ENCODE data around the gene TLR1.
"Not testable (repeated sequence)": the region's sequence is repeated elsewhere in the genome, so short reads cannot be mapped to it uniquely, and the experiment has no call there.

The TLR1 gene

DNA sequence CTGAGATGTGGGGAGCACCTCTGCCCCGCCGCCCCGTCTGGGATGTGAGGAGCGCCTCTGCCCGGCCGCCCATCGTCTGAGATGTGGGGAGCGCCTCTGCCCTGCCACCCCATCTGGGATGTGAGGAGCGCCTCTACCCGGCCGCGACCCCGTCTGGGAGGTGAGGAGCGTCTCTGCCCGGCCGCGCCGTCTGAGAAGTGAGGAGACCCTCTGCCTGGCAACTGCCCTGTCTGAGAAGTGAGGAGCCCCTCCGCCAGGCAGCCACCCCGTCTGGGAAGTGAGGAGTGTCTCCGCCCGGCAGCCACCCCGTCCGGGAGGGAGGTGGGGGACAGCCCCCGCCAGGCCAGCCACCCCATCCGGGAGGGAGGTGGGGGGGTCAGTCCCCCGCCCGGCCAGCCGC lies 2.9 kb upstream of the TLR1 start:
- not testable (repeated sequence) for DNase-seq (ENCODE audit: low read depth)

DNA sequence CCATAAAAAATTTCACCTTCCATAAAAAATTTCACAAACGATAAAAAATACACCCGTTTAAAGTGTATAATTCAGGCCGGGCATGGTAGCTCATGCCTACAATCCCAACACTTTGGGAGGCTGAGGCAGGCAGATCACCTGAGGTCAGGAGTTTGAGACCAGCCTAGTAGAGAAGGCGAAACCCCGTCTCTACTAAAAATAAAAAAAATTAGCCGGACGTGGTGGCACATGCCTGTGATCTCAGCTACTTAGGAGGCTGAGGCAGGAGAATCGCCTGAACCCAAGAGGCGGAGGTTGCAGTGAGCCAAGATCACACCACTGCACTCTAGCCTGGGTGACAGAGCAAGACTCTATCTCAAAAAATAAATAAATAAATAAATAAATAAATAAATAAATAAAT lies 1.7 kb upstream of the TLR1 start:
- not testable (repeated sequence) for DNase-seq (ENCODE audit: low read depth)

DNA sequence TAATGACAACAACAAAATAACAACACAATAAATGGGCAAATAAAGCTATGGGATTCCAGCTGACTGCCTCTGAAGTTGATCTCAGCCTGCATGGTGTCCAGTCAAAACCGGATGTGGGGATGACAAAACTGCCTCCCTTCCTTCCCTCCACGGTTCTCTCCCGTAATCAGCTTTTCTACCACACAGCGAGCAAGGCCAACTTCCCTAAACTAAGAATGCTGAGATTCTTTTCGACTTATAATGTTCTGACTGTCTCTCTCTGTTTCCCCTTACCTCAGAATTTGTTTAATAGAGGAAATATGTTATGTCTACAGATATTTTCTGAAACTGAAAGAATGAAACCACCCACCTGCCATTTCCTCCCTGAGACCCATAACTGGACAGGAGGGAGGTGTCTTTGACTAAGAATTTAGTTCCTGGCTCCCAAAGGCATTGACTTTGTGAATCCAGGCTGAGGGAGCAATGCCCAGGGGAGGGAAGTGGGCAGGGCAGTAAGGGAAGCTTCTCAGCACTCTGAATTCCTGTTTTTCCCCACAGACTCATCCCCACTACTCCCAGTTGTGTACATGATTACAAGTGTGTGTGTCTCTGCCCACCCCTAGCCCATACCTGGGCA lies 1.0 kb upstream of the TLR1 start:
- peak; percentile 43 for DNase-seq (ENCODE audit: low read depth)

DNA sequence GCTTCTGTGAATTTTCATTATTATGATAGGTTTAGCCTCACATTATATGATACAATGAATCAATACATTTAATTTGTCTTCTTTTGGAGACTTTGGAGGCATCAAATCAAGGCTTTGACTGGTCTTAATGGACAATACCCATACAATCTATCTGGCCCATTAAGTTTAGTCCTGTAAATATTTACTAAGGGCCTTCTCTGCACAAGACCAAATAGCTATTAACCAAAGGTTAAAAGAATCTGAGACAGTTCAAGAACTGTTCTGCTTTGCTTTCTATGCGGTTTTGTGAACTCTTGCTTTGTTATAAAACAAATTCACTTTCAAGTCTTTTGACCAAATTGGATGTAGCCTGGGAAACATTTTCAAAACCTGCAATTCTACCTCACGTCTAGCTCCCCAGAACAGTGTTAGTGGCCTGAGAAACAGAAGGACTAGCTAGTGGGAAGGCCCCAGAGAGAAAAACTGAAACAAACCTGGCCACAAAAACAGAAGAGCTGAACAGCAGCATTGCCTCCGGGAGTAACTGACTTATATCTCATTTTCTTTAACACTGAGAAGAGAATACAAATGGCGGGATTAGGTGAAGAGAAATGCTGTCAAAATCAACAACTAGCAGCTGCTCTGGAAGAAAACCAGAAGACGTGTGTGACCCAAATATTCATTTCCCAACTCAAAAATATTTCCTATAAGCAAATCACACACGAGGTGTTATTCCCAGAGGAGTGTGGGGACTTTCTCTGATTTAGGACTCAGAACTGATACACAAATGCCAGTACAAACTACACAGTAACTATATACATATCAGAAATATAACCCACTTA lies 548 bp downstream of the TLR1 start:
- peak; percentile 25 for DNase-seq (ENCODE audit: low read depth)

DNA sequence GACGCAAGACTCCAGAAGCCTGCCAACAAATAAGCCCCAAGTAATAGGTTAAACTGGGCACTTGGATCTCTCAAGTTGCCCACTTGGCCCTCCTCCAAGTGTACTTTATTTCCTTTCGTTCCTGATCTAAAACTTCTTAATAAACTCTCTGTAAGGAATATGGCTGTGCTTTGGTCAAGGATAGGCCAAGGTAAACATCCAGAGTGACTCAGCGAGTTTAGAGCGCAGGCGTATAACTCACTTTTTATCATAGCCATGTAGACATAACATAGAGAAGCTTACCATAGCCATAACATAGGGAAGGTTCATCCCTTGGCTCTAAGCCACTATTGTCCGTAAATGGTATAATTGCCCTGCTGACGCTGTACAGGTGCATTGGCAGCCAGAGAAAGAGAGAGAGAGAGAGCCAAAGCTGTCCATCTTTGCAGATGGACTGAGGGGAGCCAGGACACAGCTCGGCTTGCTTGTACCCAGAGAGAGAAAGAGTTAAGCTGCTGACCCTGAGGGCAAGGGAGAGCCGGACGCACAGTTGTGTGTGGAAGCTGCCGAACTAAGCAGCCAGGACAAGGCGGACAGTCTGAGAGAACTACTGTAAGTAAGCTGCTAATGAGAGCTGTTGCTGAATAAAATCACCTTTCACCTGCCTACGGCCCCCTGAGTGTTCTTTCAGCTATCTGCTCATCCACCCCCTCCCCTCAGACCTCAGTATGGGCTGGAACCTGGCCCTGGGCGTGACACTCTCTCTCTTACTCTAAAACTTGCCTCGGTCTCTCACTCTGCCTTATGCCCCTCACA lies 1.8 kb downstream of the TLR1 start:
- no peak for DNase-seq (ENCODE audit: low read depth)

DNA sequence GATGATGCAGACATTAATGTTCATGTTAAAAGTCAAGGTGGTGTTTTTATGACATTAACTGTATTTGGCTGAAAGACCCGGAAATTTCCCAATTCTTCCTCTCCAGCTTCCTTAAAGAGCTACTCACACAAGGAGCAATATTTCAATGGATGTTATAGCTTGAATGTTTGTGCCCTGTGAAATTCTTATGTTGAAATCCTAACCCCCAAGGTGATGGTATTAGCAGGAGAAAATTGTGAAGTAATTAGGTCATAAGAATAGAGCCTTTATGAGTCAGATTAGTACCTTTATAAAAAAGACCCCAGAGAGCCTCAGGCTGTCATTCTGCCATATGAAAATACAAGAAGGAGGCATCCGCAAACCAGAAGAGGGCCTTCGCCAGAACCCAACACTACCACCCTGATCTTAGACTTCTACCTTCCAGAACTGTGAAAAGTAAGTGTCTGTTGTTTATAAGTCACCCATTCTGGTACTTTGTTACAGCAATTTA lies 3.6 kb downstream of the TLR1 start:
- DNase-seq (ENCODE audit: low read depth): peak; percentile 11

DNA sequence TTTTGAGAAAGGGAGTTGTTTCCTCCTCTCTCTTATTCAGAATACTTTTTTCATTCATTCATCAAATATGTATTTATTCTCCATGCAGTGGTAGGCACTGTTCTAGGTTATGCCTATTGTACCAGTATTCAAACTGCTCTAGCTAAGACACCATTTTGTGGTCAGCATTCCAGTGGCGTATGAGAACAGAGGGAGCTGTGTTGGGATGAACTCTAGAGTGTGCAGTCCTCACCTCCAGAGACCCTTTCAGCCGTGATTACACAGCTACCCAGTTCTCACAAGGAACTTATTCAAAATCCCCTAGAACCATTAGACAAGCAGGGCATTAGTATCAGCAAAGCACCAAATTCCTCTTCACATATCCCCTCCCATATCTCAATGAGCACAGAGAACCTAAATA lies 4.2 kb downstream of the TLR1 start:
- DNase-seq (ENCODE audit: low read depth): no peak

DNA sequence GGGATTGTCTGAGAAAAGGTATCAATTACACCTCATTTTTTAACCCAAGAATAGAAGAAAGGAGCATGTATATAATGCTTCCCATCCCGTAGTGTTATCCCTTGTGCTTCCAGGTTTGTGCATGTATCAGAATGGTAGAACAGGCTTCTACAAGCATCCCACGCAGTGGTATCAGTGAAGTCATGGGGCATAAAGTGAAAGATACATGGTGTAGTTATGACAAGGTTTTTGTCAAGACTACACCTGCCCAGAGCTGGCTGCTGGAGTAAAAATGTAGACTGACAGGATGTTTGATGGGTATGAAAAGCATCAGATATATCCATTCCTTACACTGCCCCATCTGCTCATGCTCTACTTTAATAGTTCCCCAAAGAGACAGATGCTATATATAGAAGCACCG lies 9.5 kb downstream of the TLR1 start:
- DNase-seq (ENCODE audit: low read depth): no peak

DNA sequence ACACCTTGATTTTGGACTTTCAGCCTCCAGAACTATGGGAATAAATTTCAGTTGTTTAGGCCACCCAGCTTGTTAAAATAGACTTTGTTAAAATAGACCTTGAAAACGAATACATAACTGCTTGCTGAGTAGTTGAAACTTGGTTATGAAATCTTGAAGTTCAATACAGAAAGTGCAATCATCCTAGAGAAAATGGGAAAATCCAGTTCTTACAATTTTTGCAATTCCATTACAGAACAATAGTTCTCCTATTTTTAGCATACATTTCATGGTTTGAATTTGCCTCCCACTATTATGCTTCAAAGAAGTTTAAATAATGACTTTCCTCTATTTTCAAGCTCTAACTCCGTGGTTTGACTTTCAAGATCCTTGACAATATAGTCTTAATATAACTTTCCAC lies 10.5 kb downstream of the TLR1 start:
- DNase-seq (ENCODE audit: low read depth): no peak

DNA sequence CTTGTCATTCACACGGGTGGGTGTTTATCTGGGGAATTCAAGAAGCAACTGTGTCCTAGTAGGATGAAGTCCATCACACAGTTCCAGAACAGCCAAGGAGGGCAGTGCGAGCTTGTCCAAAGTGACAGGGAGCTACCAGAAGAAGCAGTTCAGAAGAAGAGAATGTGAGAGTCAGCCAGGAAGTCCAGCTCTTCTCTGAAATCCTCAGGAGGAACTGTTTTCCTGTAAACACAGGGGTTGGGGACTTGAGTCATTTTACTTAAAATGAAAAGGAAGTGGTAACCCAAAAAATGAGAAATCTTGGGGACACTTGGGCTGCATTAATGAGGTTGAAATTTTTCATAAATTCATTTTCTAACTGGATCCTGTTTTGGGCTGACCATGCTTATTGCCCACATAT lies 13.6 kb downstream of the TLR1 start:
- no peak for DNase-seq (ENCODE audit: low read depth)

DNA sequence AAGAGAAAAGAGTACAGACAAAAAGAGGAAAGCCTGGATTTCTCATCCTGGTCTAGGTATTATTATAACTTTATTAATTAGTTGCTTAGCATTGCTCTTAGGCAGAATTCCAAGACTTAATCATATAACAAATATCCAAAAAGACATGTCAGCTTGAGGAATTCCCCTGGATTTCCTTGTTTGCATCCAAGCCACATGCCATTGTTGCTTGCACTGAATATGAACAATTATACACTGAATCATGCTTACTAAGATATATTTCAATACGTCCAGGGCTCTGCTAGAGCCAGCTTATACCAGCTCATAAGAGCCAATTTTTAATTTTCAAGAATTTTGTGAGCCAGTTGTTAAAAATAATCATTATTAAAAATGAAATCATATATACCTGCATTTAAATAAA lies 16.3 kb downstream of the TLR1 start:
- DNase-seq (ENCODE audit: low read depth): peak; percentile 19

DNA sequence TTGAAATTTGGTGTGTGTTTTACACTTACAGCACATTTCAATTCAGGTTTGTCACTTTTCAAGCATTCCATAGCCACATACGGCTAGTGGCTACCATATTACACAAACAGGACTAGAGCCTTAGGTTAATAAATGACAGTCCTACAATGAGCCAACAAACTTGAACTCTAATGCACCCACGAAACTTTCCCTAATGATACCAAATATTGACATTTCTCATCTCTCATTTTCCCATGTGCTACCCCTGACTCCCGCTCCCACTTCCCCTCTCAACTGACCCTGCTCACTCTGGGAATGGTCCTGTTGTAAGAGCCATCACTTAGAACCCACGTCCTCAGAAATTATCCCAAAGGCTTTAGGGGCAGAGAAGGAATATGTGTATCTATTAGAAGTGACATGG lies 16.9 kb downstream of the TLR1 start:
- no peak for DNase-seq (ENCODE audit: low read depth)

DNA sequence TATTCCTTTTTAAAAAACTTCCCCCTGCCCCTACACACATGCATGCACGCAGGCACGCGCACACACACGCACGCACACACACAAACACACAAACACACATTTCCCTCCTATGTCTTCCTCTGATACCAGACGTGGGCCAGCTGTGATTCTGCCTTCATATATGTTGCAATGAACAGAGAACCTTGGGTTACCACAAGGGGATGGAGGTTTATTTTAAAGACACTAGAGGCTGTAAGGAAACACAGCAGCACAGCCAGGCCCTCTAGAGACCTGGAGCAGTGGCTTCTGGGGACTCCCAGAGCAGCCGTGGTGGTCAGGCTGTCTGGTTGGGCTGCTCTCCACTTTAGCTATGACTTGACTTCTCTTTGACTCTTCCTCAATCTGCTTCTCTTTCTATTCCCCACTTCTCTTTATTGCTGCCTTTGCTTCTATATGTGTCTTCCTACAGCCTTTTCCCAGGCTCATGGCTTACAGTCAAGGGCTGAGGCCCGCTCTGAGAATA lies 18.6 kb downstream of the TLR1 start:
- DNase-seq (ENCODE audit: low read depth): no peak

DNA sequence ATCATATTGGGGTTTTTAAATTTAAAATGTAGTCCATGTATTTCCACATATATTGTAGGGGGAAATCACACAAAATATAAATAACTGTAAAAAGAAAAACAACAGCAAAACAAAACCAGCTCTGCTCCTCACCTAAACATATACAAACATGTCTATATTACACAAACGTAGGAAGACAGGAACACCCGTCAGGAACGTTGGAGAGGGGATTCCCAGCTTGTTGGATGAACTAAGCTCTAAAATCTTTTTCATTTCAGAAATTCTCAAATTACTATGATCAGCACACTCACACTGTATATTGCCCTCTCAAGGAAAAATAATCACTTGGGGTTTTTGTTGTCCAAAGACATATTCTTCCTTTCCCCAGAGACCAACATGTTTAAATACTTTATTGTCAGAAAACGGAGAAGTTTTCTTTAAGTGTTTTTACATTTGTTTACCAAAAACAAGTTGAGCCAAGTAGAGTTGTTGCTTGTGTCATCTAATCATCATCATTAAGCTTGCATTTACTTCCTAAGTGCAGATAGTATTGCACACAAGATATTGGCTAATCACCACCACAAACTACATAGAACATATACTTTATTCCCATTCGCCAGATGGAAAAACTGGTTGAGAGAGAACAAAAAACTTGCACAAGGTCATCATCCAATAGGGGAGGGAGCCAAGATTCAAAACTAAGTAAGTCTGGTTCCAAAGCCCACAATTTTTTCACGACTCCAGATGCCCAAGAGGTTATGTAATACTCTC lies 19.4 kb downstream of the TLR1 start:
- DNase-seq (ENCODE audit: low read depth): no peak

DNA sequence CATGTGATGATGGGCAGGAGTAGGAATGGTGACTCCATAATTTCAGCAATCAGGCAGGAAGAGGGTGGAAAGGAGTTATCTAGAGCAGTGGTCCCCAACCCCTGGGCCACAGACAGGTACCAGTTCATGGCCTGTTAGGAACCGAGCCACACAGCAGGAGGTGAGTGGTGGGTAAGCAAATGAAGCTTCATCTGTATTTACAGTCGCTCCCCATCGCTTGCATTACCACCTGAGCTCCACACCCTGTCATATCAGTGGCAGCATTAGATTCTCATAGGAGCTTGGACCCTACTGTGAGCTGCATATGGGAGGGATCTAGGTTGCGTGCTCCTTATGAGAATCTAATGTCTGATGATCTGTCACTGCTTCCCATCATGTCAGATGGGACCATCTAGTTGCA lies 20.4 kb downstream of the TLR1 start:
- no peak for DNase-seq (ENCODE audit: low read depth)

DNA sequence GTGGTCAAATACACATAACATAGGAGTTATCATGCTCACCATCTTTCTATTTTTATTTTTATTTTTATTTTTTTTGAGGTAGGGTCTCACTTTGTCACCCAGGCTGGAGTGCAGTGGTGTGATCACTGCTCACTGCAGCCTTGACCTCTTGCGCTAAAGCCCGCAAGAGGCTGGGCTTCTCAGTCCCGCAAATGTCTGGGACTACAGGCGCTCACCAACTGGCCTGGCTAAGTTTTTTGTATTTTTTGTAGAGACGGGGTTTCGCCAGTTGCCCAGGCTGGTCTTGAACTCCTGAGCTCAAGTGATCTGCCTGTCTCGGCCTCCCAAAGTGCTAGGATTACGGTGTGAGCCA lies 21.5 kb downstream of the TLR1 start:
- no peak for DNase-seq (ENCODE audit: low read depth)

DNA sequence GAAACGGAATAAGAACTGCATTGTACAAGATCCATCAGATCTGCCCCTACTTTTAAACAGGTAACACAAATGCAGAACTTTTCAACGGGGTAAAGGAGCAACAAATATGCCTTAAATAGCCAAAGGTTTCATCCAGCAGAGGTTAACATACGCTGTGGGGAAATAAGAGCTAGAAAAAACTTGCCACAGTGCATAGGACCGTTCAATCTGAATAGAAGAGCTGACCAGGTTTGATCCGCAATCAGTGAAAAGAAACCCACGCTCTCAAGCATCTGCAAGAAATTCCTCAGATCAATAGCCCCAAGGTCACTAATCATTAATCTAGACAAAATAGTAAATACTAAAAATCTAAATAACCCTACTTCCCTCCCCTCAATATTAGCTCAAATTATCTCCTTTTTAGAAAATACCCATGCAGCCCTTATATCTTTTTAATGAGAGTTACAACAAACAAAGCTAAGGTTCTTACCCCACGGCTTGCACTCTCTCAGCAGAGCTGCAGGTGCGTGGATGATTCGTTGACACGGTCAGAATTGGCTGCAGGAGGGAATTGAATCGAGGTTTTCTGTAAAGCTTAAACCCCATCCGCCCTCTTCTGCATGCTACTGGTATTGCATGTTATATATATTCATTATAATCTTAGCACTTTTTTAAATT lies 22.0 kb downstream of the TLR1 start, which contains the start of gene TLR10:
Gene TLR10 (minus strand): TSS at position 539 of the 657 bp plus-strand sequence. CDS start 7,400 bp downstream, outside the sequence.
- DNase-seq (ENCODE audit: low read depth): peak; percentile 51

DNA sequence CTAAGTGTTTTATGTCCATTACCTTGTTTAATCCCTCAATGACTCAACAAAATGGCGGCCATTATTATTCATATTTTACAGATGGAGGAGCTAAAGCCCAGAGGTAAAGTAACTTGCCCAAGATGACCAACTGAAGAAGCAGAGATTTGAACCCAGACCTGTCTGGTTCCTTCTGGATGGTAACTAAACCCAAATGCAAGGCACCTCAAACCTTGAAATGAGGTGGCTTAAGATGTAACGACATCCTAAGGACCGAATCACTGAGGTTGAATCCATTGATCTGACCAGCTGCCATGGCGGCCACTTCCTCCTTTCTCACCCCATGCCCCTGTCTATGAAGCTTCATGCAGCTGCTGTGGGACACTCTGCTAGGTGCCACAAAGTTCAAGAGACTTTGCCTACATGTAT lies 22.7 kb downstream of the TLR1 start:
- DNase-seq (ENCODE audit: low read depth): no peak

DNA sequence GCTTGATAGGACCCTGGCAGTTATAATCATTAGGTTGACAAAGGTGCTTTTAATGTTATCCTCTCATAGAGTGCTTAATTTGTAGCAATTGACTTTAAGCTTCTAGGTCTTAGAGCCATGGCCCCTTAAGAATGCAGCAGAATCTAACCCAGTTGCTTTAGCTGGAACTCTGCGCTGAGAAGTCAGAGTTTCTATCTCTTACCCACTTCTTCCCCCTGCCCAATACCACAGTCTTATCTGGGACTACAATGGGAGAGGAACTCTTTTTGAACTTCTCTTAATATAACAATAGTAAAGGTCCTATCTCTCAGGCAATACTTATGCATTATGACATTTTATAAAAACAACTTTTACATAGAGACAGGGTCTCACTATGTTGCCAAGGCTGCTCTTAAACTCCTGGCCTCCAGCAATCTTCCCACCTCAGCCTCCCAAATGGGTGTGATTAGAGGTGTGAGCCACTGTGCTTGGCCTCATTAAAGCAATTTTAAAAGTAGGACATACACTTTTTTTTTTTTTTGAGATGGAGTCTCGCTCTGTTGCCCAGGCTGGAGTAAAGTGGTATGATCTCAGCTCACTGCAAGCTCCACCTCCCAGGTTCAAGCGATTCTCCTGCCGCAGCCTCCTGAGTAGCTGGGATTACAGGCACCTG lies 23.6 kb downstream of the TLR1 start:
- no peak for DNase-seq (ENCODE audit: low read depth)

DNA sequence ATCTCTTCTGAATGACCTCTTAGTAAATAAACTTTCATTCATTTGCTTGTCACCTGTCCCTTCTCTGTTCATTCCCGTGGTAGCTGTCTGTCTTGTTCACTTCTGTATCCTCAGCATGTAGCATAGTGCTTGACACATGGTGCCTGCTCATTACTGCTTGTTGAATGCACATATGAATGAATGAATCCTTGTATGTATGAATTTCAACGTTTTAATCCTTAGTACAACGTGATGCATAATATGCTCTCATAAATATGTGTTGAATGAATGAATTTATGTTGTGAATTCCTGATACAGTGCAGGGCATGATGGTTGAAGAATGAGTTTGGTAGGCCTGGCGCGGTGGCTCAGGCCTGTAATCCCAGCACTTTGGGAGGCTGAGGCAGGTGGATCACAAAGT lies 24.8 kb downstream of the TLR1 start:
- DNase-seq (ENCODE audit: low read depth): no peak

DNA sequence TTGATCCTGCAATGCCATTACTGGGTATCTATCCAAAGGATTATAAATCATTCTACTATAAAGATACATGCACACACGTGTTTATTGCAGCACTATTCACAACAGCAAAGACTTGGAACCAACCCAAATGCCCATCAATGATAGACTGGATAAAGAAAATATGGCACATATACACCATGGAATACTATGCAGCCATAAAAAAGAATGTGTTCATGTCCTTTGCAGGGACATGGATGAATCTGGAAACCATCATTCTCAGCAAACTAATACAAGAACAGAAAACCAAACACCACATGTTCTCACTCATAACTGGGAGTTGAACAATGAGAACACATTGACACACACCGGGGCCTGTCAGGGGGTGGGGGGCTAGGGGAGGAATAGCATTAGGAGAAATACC lies 26.7 kb downstream of the TLR1 start:
- not testable (repeated sequence) for DNase-seq (ENCODE audit: low read depth)
